Thyroid gland (tissue), 4 donors: ENCODE measurements around the gene ACACB.

ENCODE experiments used
- CTCF ChIP-seq, 6 experiments: fragments of 200-600 bp in 3 of 6; fragments of 450-650 bp in 3 of 6; sonication (generic) in 3 of 6; IDR thresholded peaks; one replicate each; pipeline ENCODE4 v1.5.1; 2016 to 2019; ENCODE audit warnings: antibody characterized with exemption in 6 of 6, mild to moderate bottlenecking in 2 of 6, inconsistent platforms in 1 of 6, moderate library complexity in 1 of 6
- POLR2A ChIP-seq, 2 donors: fragments of 450-650 bp; IDR thresholded peaks; one replicate each; pipeline ENCODE4 v1.6.1; 2017; ENCODE audit warnings: antibody characterized with exemption in 2 of 2, mild to moderate bottlenecking in 2 of 2, moderate library complexity in 1 of 2

GRCh38 chr12:109178532-109178931, 62.1 kb downstream of the ACACB start:
- TF ChIP-seq CTCF (IDR thresholded peaks at IDR 0.05), result no peak
- no peak for TF ChIP-seq POLR2A (IDR thresholded peaks at IDR 0.05)
